RPMI8226 (cell line): ENCODE measurements around the gene SLC26A1.
"Not testable (repeated sequence)": the region's sequence is repeated elsewhere in the genome, so short reads cannot be mapped to it uniquely, and the experiment has no call there.

ENCODE experiments used
- DNase-seq: peaks from one replicate; pipeline ENCODE4 v3.0.0-alpha.2; 2015

SLC26A1 gene

DNA sequence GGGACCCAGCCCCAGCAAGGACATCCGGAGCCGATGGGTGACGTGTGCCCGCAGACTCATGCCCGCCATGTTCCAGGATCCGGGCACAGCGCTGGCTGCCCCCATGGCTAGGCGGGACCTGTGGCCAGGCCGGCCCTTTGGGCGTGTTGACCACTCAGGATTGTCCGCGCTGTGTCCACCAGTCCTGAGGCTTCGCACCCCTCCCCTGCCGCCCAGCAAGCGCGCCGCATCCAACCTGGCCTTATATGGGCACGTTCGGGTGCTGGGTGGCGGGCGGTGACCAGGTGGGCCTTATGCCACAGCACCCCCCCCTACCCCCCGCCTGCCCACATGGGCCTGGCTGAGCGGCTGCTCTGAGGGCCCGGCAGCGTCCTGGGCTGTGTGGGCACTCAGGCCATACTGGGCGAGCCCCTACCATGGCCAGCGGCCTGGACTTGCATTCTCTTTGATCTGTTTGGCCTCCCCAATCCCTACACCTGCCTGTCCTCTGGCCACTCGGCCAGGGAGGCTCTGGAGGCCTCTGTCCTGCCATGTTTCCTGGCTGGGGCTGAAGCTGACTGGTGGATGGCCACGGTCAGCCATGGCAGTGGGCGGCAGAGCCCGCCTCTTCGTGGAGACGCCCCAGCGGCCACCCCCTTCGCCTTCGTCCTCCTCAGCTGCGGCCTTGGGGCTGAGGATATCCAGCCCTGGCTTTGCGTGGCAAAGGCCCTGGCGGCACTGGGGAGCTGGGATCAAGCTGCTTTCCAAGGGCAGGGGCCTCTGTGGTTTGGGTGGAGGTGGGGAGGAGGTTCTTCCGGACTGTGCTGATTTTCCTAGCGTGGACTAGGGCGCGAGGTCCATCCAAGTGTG, 20.2 kb upstream of the SLC26A1 start:
- no peak for DNase-seq

DNA sequence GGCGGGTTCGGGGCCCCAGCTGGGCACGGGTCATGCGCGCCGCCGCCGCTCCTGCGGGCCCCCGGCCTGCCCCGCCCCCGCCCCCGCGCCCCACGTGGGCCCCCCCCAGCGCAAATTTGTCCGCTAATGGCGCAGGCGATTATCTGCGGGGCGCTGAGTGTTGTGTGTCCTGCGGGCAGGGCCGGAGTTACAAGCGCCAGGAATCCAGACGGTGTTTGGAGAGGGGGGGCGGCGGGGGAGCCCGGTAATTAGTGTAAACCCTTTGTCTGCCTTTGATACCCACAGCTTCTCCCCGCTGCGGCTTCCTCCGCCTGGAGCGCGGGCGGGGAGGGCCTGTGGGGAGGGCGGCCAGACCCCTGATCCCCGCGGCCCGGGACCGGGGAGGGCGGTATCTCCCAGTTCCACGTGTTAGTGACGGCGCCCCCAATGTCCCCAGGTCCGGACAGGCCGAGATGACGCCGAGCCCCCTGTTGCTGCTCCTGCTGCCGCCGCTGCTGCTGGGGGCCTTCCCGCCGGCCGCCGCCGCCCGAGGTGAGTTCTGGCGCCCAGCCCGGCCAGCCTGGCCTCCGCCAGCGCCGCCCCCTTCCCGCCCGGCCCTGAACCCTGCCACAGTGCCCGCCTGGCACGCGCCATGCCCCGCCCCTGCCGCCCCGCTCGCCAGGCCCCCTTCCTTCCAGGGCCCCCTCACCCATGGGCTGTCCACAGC, 19.0 kb upstream of the SLC26A1 start:
- DNase-seq: peak; percentile 77

DNA sequence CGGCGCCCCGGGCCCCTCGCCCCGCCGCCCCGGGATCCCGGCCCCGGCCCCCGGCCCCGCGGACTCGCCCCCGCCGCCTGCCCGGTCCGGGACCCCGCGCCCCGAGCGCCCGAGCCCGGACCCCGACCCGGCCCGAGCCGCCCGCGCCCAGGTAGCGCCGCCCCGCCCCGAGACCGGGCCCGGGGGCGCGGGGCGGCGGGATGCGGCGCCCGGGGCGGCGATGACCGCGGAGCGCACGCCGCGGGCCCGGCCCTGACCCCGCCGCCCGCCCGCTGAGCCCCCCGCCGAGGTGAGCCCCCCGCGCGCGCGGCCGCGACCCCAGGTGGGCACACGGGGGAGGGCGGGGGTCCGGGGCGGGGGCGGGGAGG, 18.4 kb upstream of the SLC26A1 start:
- DNase-seq: no peak

- peak; percentile 91 for DNase-seq
Observed at GRCh38 chr4:1011022-1011665, 17.9 kb upstream of the SLC26A1 start, which contains the start of gene FGFRL1. Gene FGFRL1 (plus strand): TSS chr4:1011626. CDS start chr4:1012486, 860 bp downstream.

GRCh38 chr4:1010395-1011021, 17.3 kb upstream of the SLC26A1 start:
- DNase-seq: peak; percentile 37

GRCh38 chr4:1009542-1010394, 16.6 kb upstream of the SLC26A1 start:
- peak; percentile 79 for DNase-seq

GRCh38 chr4:1008840-1009541, 15.8 kb upstream of the SLC26A1 start:
- peak; percentile 59 for DNase-seq

- no peak for DNase-seq
Observed at GRCh38 chr4:1006856-1007255, 13.7 kb upstream of the SLC26A1 start.

GRCh38 chr4:1004557-1005485, 11.6 kb upstream of the SLC26A1 start:
- DNase-seq: no peak

GRCh38 chr4:1004071-1004418, 10.8 kb upstream of the SLC26A1 start:
- no peak for DNase-seq

DNA sequence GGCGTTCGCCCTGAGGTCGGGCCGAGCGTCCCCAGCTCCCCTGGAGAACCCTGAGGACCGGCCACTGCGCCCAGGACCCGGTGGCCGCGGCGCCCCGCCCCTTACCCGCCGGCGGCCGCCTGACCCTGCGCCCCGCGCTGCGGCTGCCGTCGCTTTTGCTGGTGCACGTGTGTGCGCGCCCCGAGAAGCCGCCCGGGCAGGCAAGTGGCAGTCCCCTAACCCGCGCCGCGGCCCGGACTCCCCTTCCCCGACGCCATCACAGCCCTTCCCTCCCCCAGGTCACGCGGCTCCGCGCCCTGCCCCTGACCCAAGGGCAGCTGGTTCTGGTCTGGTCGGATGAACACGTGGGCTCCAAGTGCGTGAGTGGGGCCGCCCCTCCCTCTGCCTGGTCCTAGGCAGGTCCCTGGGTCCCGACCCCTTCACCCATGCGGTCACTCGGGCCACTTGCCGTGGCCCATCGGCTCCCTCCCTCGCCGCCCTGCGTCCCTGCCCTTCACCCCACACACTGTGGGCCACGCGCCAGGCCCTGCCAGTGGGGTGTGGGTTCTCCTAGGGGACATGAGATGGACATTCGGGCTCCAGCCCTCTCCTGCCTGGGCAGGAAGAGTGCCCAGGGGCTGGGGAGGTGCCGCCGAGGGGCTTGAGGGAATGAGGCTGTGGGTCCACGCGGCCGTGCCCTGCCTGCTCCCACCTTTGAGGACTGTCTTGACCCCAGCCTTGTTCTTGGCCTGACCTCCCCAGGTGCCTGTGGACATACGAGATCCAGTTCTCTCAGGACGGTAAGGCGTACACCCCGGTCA, 10.3 kb upstream of the SLC26A1 start:
- no peak for DNase-seq

GRCh38 chr4:1002631-1003251, 9.5 kb upstream of the SLC26A1 start:
- no peak for DNase-seq

DNA sequence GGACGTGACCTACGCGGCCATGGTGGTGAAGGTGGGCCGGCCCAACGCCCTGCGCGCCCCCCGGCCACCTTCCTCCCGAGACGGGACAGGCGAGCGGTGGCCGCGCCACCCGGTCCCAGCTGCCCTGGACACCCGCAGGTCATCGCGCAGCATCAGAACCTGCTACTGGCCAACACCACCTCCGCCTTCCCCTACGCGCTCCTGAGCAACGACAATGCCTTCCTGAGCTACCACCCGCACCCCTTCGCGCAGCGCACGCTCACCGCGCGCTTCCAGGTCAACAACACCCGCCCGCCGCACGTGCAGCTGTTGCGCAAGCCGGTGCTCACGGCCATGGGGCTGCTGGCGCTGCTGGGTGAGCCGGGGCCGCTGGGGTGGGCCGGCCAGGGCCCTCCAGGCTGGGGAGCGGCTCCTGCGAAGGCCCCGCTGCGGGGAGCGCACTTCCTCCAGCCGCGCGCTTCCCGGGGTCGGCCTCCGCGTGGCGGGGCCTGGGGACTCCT, 9.0 kb upstream of the SLC26A1 start:
- DNase-seq: no peak

DNA sequence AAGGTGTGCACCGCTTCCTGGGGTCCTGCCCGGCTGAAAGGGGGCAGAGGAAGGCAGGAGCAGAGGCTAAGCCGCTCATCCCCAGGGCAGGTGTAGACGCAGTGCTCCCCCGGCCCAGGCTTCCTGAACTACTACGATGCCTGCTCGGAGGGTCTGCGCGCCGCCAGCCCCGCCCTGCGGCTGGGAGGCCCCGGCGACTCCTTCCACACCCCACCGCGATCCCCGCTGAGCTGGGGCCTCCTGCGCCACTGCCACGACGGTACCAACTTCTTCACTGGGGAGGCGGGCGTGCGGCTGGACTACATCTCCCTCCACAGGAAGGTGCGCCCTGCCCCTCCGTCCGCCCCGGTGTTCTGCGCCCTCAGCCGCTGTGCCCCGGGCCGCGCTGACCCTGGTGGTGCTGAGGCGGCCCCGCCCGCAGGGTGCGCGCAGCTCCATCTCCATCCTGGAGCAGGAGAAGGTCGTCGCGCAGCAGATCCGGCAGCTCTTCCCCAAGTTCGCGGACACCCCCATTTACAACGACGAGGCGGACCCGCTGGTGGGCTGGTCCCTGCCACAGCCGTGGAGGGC, 8.4 kb upstream of the SLC26A1 start:
- DNase-seq: no peak

GRCh38 chr4:1000686-1001260, 7.6 kb upstream of the SLC26A1 start:
- DNase-seq: no peak

DNA sequence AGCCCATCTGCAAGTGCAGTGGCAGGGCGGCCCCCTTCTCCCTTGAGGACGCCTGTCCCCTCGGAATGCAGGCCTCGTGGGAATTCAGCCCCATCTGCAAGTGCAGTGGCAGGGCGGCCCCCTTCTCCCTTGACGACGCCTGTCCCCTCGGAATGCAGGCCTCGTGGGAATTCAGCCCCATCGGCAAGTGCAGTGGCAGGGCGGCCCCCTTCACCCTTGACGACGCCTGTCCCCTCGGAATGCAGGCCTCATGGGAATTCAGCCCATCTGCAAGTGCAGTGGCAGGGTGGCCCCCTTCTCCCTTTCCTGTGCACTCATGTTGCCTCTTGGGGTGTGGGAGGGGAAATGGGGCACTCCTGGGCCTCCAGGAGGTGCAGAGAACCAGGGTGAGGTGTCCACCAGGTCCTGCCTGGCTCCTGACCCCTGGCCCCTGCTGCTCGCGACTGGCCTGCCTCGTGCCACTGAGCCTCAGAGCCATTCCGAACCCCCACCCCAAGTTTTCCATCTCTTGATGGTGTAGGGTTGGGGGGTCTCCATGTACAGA, 6.8 kb upstream of the SLC26A1 start:
- DNase-seq: no peak

- DNase-seq: not testable (repeated sequence)
Observed at GRCh38 chr4:999240-999863, 6.1 kb upstream of the SLC26A1 start.
